ENCODE measurements around the gene PRIM1.
"Not testable (repeated sequence)": the region's sequence is repeated elsewhere in the genome, so short reads cannot be mapped to it uniquely, and the experiment has no call there.

PRIM1 gene

DNA sequence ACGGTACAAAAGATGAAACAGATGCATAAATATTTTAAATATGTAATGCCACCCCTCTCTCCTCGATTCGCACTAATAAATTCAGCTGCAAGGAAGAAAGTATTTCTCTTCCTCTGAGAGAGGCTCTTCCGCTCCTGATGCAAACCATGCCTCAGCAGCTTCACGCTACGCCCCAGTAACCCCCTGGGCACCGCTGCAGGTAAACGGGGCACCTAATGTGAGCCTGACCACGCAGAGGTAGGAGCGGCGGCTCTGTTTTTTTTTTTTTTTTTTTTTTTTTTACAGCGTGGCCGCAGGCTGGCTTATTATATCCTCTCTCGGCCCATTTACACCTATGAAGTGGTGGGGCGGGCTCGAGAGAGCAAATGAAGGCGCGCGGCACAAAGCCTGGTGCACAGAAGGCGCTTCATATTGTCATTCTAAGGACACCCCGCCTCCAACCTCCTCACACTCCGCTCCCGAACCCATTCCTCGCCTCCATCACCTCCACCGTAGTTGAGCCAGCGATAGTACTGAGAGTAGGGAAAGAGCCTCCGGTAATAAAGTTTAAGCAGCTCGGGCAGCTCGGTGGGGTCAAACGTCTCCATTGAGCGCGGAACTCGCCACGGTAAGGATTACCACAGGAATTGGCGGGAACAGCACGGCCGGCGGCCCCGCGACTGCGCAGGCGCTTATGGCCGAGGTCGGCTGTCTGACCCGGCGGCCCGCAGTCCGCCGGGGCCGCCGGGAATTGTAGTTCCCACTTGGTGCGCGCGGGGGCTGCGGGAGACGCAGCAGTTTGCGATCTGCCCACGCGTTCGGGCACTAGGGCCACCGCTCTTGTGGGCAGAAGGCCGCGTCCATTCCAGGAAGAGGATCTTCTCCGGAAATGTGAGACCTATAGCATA, at the start of gene PRIM1:
Gene PRIM1 (minus strand): TSS at position 612 of the 887 bp plus-strand sequence. CDS start 25 bp downstream, at position 587.
- TF ChIP-seq, protein P1, sequence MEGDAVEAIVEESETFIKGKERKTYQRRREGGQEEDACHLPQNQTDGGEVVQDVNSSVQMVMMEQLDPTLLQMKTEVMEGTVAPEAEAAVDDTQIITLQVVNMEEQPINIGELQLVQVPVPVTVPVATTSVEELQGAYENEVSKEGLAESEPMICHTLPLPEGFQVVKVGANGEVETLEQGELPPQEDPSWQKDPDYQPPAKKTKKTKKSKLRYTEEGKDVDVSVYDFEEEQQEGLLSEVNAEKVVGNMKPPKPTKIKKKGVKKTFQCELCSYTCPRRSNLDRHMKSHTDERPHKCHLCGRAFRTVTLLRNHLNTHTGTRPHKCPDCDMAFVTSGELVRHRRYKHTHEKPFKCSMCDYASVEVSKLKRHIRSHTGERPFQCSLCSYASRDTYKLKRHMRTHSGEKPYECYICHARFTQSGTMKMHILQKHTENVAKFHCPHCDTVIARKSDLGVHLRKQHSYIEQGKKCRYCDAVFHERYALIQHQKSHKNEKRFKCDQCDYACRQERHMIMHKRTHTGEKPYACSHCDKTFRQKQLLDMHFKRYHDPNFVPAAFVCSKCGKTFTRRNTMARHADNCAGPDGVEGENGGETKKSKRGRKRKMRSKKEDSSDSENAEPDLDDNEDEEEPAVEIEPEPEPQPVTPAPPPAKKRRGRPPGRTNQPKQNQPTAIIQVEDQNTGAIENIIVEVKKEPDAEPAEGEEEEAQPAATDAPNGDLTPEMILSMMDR (conservative IDR thresholded peaks at IDR 0.05; ENCODE audit: low read depth, low read length) = peak; percentile 17
- H3K4me3 ChIP-seq (ENCODE audit: low read depth, low read length) = peak within 1 kb of the TSS; percentile 85
- DNase-seq (ENCODE audit: low read depth) = peak; percentile 72

DNA sequence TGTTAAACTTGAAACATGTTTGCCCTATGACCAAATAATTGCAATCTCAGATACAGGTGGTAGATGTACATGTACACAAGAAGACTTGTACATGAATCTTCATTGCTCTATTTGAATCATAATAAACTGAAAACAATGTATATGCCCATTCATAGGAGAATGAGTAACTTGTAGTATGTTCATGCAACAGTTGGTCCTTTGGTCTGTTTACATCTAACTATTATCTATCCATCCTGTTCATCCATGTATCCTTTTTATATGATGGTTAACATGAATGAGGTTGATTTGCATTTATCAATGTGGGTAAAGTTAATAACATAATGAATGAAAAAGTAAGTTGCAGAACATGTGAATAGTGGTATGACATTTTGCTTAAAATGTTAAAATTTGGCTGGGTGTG, 48.1 kb upstream of the PRIM1 start:
- DNase-seq (ENCODE audit: low read depth) = no peak
- H3K4me3 ChIP-seq (ENCODE audit: low read depth, low read length) = no peak overlapping the region
- TF ChIP-seq, protein P1 (conservative IDR thresholded peaks at IDR 0.05; ENCODE audit: low read depth, low read length) = no peak

DNA sequence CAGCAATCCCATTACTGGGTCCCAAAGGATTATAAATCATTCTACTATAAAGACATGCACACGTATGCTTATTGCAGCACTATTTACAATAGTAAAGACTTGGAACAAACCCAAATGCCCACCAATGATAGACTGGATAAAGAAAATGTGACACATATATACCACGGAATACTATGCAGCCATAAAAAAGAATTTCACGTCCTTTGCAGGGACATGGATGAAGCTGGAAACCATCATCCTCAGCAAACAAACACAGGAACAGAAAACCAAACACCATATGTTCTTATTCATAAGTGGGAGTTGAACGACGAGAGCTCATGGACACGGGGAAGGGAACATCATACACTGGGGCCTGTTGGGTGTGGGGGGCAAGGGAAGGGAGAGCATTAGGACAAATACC, 47.2 kb upstream of the PRIM1 start:
- DNase-seq (ENCODE audit: low read depth); H3K4me3 ChIP-seq (ENCODE audit: low read depth, low read length): not testable (repeated sequence)

DNA sequence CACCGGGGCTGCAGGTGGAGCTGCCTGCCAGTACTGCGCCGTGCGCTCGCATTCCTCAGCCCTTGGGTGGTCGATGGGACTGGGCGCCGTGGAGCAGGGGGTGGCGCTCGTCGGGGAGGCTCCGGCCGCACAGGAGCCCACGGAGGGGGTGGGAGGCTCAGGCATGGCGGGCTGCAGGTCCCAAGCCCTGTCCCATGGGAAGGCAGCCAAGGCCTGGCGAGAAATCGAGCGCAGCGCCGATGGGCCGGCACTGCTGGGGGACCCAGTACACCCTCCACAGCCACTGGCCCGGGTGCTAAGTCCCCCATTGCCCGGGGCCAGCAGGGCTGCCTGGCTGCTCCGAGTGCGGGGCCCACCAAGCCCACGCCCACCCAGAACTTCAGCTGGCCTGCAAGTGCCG, 43.7 kb upstream of the PRIM1 start:
- H3K4me3 ChIP-seq (ENCODE audit: low read depth, low read length); DNase-seq (ENCODE audit: low read depth): not testable (repeated sequence)

DNA sequence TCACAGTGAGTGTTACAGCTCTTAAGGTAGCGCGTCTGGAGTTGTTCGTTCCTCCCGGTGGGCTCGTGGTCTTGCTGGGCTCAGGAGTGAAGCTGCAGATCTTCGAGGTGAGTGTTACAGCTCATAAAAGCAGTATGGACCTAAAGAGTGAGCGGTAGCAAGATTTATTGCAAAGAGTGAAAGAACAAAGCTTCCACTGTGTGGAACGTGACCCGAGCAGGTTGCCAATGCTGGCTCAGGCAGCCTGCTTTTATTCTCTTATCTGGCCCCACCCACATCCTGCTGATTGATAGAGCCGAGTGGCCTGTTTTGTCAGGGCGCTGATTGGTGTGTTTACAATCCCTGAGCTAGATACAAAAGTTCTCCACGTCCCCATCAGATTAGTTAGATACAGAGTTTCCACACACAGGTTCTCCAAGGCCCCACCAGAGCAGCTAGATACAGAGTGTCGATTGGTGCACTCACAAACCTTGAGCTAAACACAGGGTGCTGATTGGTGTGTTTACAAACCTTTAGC, 43.0 kb upstream of the PRIM1 start:
- H3K4me3 ChIP-seq (ENCODE audit: low read depth, low read length); DNase-seq (ENCODE audit: low read depth): not testable (repeated sequence)

DNA sequence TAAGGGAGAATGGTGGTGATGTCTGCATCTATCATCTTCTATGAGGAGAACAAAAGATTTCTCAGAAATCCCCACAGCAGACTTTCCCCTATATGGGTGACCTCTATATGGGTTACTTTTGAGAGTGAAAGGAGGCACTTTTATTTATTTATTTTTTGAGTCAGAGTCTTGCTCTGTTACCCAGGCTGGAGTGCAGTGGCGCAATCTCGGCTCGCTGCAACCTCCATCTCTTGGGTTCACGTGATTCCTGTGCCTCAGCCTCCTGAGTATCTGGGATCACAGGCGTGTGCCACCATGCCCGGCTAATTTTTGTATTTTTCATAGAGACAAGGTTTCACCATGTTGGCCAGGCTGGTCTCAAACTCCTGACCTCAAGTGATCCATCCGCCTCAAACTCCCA, 41.0 kb upstream of the PRIM1 start:
- H3K4me3 ChIP-seq (ENCODE audit: low read depth, low read length) = not testable (repeated sequence)

DNA sequence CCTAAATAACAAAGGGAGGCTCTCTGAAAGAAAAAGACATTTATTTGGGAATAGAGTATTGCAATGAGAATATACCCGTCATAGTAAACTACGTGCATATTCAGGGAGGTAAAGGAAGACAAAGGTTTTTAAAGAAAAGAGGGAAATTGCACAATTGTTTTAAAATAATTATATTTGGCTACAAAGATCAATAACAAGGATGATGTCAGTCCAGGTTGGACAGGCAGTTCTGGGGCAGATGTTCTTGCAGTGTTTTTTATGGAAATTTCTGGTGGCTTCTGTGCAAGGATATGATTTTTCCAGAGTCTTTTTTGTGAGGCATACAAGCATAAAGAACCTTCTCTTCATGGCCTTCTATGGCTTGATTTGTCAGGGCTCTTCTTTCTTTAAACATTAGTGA, 40.6 kb upstream of the PRIM1 start:
- DNase-seq (ENCODE audit: low read depth) = no peak
- TF ChIP-seq, protein P1 (conservative IDR thresholded peaks at IDR 0.05; ENCODE audit: low read depth, low read length) = no peak
- no peak overlapping the region for H3K4me3 ChIP-seq (ENCODE audit: low read depth, low read length)

More for the DNA sequence above, 41.0 kb upstream of the PRIM1 start:
- DNase-seq (ENCODE audit: low read depth) = not testable (repeated sequence)

DNA sequence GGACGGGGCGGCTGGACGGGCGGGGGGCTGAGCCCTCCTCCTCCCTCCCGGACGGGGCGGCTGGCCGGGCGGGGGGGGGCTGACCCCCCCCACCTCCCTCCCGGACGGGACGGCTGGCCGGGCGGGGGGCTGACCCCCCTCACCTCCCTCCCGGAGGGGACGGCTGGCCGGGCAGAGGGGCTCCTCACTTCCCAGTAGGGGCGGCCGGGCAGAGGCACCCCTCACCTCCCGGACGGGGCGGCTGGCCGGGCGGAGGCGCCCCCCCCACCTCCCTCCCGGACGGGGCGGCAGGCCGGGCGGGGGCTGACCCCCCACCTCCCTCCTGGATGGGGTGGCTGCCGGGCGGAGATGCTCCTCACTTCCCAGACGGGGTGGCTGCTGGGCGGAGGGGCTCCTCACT, 37.3 kb upstream of the PRIM1 start:
- not testable (repeated sequence) for H3K4me3 ChIP-seq (ENCODE audit: low read depth, low read length); DNase-seq (ENCODE audit: low read depth)

DNA sequence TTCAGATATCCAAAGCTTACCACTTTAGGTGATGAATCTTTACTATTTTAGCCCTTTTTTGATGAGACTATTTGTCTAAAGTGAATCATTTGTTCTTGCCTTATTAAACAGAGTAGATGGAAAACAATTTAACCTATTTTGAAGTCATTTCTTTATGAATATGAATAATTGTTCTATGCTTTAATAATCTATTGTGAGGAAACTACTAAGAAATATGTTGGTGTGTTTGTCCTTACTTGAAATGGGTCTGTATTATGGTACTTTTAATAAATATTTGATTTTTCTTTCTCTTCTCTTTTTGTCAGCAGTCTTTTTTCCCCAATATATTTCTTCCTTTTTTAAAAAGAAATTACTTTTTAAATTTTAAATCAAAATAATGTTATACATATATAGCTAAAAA, 35.4 kb upstream of the PRIM1 start:
- no peak for DNase-seq (ENCODE audit: low read depth)
- TF ChIP-seq, protein P1 (conservative IDR thresholded peaks at IDR 0.05; ENCODE audit: low read depth, low read length) = no peak
- H3K4me3 ChIP-seq (ENCODE audit: low read depth, low read length) = no peak overlapping the region
